Ovary (tissue), 9 donors: Measurements from ENCODE around the gene ACP7. TPM values are rescaled to one million over a fixed set of nuclear protein-coding genes. Genes with fewer than 3 reads are reported as not detected.

Experiments
- DNase-seq, 5 donors: peaks; one replicate each; pipeline ENCODE4 v3.0.0-alpha.2; 2019 to 2020
- H3K27ac ChIP-seq, 2 donors: fragments of 200-600 bp; one replicate each; pipeline versions ENCODE4 v1.5.1 to v1.8.0; 2019 to 2022
- H3K27me3 ChIP-seq: fragments of 200-600 bp; one replicate; pipeline ENCODE4 v1.8.0; 2022
- H3K36me3 ChIP-seq: fragments of 200-600 bp; sonication (generic); one replicate; pipeline ENCODE4 v1.5.1; 2019
- H3K4me1 ChIP-seq: one replicate; pipeline ENCODE4 v1.8.1; 2013; ENCODE audit warnings: mild to moderate bottlenecking, moderate library complexity; ENCODE audit not compliant: insufficient read depth
- H3K4me3 ChIP-seq: fragments of 200-600 bp; sonication (generic); one replicate; pipeline ENCODE4 v1.5.1; 2017
- H3K9me3 ChIP-seq, 2 donors: fragments of 200-600 bp in 1 of 2; sonication (generic) in 1 of 2; one replicate each; pipeline versions ENCODE4 v1.5.1 to v1.8.1; 2013 to 2019; ENCODE audit warnings: mild to moderate bottlenecking in 1 of 2, moderate library complexity in 1 of 2
- CTCF ChIP-seq, 3 donors: fragments of 450-650 bp in 2 of 3; fragments of 200-600 bp in 1 of 3; IDR thresholded peaks; one replicate each; pipeline versions ENCODE4 v1.5.1 to v1.8.0; 2016 to 2022; ENCODE audit warnings: antibody characterized with exemption in 3 of 3, mild to moderate bottlenecking in 1 of 3
- EP300 ChIP-seq: sonication (generic); formaldehyde crosslinking; IDR thresholded peaks from one replicate; pipeline ENCODE4 v1.6.1; 2017; ENCODE audit warnings: antibody characterized with exemption
- POLR2A ChIP-seq: fragments of 450-650 bp; IDR thresholded peaks from one replicate; pipeline ENCODE4 v1.6.1; 2017; ENCODE audit warnings: antibody characterized with exemption, mild to moderate bottlenecking, moderate library complexity
- whole genome bisulfite sequencing, 3 donors: extraction: QIAGEN DNeasy Blood & Tissue Kit in 1 of 3; methylation state at CpG; one replicate each; pipeline versions ENCODE4 v1.1.5 to v1.1.7; 2013 to 2017; 5-methylcytosine and 5-hydroxymethylcytosine counted together
- intact Hi-C, 4 donors: fragments of 100-400 bp; cut with DNase I; formaldehyde crosslinking; loops; one replicate each; pipeline versions ENCODE4 v1.11.0 to v1.15.1; 2022 to 2023
- polyA plus RNA-seq, 2 donors: library from polyadenylated mRNA; stranded (reverse); fragments of 200-250 nt in 1 of 2; fragments of 350-450 nt in 1 of 2; fragmentation: Illumina TruSeq in 1 of 2; extraction: RNeasy Lipid Tissue Mini Kit (QIAGEN cat#74804) in 1 of 2; gene quantifications; one replicate each; pipeline ENCODE4 v1.2.3, GENCODE V29; 2013 to 2014
- total RNA-seq, 7 donors: library from RNA; depleted of rRNA in 2 of 7; stranded (reverse); fragments of >200 nt in 2 of 7; fragmentation: NEBNext Ultra II Directional in 3 of 7; extraction: Animal tissue kit (Norgen Biotek cat#: 25700) in 3 of 7; gene quantifications; one replicate each; pipeline versions ENCODE4 v1.1.0 to v1.2.4, GENCODE V29; 2016 to 2023
- donor health status: DM: no; HTN: no; CAD: no; lungs with moderate emphysema.
- donor health status: DM: no; HTN: no; CAD: no.
- donor health status: Bipolar disorder and iron deficiency.
- donor health status: DM: yes; HTN: yes; CAD: no.
- donor health status: DM: no; HTN: no; CAD: no.
- donor health status: DM: yes; HTN: yes; CAD: no.

ACP7 gene
- total and polyA plus RNA-seq, 9 donors = not detected

- TF ChIP-seq POLR2A (no peak), EP300 (no peak), CTCF (IDR thresholded peaks at IDR 0.05) (no peak)
- Histone ChIP-seq H3K27me3 (no peaks in the 10 kb centered on the region), H3K4me3 (no peak overlapping the region), H3K4me1 (peaks cover 22% of the 10 kb centered on the region), H3K36me3 (no peaks in the 10 kb centered on the region), H3K9me3 (no peaks in the 10 kb centered on the region), H3K27ac (no peak overlapping the region)
- DNase-seq = no peak
- intact Hi-C loops = no loop called here
- WGBS, 3 donors = 86 to 89% (median 87%) methylated on average over 13 of the region's 13 CpGs
Measured at GRCh38 chr19:39154100-39154628, 70.0 kb downstream of the ACP7 start.

GRCh38 chr19:39154629-39155100 lies 70.5 kb downstream of the ACP7 start:
- Histone ChIP-seq H3K4me1 (peaks cover 22% of the 10 kb centered on the region), H3K4me3 (no peak overlapping the region), H3K27me3 (no peaks in the 10 kb centered on the region), H3K27ac (no peak overlapping the region), H3K36me3 (no peaks in the 10 kb centered on the region), H3K9me3 (no peaks in the 10 kb centered on the region)
- WGBS, 3 donors = 72 to 79% (median 77%) methylated on average over 10 to 11 of the region's 11 CpGs
- TF ChIP-seq CTCF (IDR thresholded peaks at IDR 0.05) (no peak), POLR2A (no peak), EP300 (no peak)
- intact Hi-C loops = no loop called here
- no peak for DNase-seq

GRCh38 chr19:39155114-39155700 lies 71.0 kb downstream of the ACP7 start:
- Histone ChIP-seq H3K4me3 (no peak overlapping the region), H3K27ac (no peak overlapping the region), H3K36me3 (no peaks in the 10 kb centered on the region), H3K27me3 (no peaks in the 10 kb centered on the region), H3K9me3 (no peaks in the 10 kb centered on the region), H3K4me1 (peaks cover 27% of the 10 kb centered on the region)
- intact Hi-C loops = no loop called here
- DNase-seq = no peak
- TF ChIP-seq POLR2A (no peak), CTCF (IDR thresholded peaks at IDR 0.05) (no peak), EP300 (no peak)
- WGBS, 3 donors = 78 to 82% (median 79%) methylated on average over 11 of the region's 11 CpGs

GRCh38 chr19:39155741-39156140 lies 71.6 kb downstream of the ACP7 start:
- peak in 1 of 5 donors; percentile 19 for DNase-seq
- intact Hi-C loops = no loop called here
- no peak overlapping the region for H3K4me3 ChIP-seq
- 78 to 81% (median 79%) methylated on average over 15 of the region's 15 CpGs for WGBS, 3 donors
- H3K27ac ChIP-seq = no peak overlapping the region
- H3K9me3 ChIP-seq = no peaks in the 10 kb centered on the region
- peaks cover 33% of the 10 kb centered on the region for H3K4me1 ChIP-seq
- TF ChIP-seq POLR2A (no peak), EP300 (no peak), CTCF (IDR thresholded peaks at IDR 0.05) (no peak)
- H3K36me3 ChIP-seq = no peaks in the 10 kb centered on the region
- no peaks in the 10 kb centered on the region for H3K27me3 ChIP-seq
